NCI-H1048 (cell line): ENCODE results near the gene GNAT1.
"Not testable (repeated sequence)": the region's sequence is repeated elsewhere in the genome, so short reads cannot be mapped to it uniquely, and the experiment has no call there.

Source experiments
- DNase-seq: peaks from one replicate; lab custom pipeline; 2025; lab: John Stamatoyannopoulos, UW

The GNAT1 gene

GRCh38 chr3:50222169-50222528 is 30.7 kb downstream of the GNAT1 start:
- no peak for DNase-seq

DNA sequence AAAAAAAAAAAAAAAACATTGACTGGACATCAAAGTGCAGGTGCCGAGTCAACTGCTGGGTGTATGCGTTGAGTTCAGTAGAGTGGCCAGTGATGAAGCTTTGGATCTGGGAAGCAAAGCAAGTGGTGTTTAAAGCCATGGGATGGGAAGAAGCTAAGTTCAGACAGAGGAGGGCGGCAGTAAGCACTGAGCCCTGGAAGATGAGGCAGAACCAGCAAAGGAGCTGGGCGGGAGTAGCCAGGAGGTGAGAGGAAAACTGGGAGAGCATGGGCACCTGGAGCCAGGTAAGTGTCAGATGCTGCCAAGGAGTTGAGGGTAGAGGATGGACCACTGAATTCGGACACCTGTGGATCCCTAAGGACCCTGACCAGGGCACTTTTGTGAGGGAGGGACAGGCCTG is 33.2 kb downstream of the GNAT1 start:
- DNase-seq: no peak

- no peak for DNase-seq
These were observed 35.5 kb downstream of the GNAT1 start for GRCh38 chr3:50226888-50227389.

DNA sequence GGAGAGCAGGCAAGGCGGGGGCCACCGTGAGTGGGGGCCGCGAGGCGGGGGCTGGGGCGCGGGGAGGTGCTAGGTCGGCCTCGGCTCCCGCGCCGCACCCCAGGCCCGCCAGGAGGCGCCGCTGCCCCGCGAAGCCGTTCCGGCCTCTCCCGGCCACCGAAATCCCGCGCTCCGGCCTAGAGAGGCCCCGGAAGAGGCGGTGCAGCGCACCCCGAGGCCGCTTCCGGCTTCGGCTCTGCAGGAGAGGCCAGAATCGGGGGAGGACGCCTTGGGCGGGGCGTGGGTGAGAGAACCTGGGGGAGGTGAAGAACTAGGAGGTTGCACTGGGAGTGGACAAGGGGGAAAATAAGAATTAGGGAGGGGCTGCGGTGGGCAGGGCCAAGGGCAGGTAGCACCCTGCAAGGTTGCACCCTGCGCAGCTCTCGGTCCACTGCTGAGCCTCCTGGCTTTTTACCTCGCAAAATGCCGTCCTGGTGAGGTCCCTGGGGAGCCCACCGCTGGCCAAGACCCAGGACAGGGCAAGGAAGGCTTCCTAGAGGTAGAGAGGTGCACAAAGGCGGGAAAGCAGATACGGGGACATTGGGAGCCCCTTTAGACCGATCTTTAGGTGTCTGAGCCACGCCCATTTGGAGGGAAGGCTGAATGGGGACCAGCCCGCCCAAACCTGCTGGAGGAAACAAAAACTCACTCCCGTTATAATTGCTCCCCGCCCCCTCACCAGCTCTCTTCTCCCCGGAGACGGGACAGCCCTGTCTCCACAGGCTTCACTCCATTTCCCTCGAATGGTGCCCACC is 36.2 kb downstream of the GNAT1 start:
- DNase-seq: peak; percentile 97

- DNase-seq: not testable (repeated sequence)
These were observed 36.9 kb downstream of the GNAT1 start for GRCh38 chr3:50228184-50228763.

GRCh38 chr3:50229490-50229889 is 38.1 kb downstream of the GNAT1 start:
- DNase-seq: no peak

DNA sequence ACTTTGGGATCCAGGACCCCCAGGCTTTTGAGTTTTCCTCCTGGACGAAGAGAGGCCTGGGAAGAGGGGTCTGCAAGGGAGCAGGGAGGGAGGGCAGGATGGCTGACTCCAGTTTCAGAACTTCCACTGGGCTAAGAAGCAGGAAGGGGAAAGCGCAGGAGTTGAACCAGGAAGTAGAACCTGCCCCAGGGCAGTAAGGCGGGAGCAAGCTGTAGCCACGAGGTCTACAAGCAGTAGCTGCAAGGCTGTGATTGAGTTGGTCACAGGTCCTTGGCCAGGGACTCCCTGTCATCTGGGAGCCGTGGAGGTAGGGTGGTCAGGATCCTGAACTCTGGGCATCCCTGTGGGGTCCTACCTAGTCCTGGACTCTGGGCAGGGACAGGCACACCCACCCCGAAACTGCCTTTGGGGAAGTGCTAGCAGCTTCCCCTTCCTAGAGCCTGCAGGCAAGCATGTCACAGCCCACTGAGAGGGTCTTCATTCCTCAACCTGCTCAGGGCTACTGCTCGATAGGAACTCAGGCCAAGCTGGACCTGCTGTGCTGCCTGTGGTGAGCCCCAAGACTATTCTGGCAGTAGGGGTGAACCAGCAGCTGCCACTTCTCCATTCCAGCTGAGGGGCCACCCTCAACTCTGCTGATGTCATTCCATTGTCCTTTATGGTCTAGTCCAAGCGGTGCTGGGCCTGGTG is 38.8 kb downstream of the GNAT1 start:
- DNase-seq: no peak

- no peak for DNase-seq
These were observed 39.4 kb downstream of the GNAT1 start for GRCh38 chr3:50230794-50231125.

DNA sequence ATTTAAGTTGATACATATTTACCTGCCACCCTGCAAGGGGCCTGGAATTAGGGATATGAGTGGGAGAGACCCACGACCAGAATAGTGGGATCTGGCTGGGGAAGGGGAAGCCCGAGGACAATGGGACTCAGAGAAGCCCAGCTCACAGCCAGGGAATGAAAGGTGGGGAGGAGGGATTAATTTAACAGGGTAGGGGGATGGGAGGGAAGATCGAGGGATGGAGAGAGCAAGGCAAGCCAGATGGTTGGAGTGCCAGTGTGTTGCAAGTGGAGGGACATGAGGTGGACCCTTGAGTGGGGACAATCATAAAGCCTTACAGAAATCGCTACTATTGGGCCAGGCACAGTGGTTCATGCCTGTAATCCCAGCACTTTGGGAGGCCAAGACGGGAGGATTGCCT is 40.2 kb downstream of the GNAT1 start:
- DNase-seq: no peak

GRCh38 chr3:50232303-50232702 is 40.9 kb downstream of the GNAT1 start:
- DNase-seq: no peak

GRCh38 chr3:50233176-50233575 is 41.8 kb downstream of the GNAT1 start:
- no peak for DNase-seq

DNA sequence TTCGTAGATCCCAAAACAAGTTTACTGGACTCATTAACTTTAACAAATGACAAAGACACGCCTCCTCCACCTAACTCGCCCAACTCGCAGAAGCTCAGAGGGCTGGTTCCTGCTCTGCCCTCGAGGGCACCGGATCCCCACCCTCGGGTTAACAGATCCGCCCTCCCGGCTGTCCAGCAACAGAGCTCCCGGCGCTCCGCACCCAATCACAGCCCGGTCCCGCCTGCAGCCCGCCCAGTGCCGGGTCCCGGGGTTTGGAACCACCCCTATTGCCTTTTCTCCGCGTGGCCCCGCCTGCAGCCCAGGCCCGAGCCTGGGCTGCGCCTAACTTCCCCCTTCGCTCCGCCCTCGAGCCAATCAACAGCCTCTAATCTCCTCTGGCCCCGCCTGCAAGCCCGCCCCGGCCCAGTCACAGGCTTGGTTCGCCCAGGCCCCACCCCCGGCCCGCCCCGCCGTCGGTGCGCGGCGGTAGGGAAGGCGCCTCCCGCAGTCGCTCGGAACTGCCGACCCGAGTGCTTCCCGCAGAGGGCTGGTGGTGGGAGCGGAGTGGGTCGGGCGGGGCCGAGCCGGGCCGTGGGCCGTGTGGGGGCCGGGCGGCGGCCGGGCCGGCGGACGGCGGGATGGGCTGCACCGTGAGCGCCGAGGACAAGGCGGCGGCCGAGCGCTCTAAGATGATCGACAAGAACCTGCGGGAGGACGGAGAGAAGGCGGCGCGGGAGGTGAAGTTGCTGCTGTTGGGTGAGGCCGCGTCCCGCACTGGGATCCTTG is 44.5 kb downstream of the GNAT1 start, which contains the start of gene GNAI2:
Gene GNAI2 (plus strand): TSS at position 489 of the 768 bp plus-strand sequence. CDS start 132 bp downstream, at position 621.
- peak; percentile 98 for DNase-seq

DNA sequence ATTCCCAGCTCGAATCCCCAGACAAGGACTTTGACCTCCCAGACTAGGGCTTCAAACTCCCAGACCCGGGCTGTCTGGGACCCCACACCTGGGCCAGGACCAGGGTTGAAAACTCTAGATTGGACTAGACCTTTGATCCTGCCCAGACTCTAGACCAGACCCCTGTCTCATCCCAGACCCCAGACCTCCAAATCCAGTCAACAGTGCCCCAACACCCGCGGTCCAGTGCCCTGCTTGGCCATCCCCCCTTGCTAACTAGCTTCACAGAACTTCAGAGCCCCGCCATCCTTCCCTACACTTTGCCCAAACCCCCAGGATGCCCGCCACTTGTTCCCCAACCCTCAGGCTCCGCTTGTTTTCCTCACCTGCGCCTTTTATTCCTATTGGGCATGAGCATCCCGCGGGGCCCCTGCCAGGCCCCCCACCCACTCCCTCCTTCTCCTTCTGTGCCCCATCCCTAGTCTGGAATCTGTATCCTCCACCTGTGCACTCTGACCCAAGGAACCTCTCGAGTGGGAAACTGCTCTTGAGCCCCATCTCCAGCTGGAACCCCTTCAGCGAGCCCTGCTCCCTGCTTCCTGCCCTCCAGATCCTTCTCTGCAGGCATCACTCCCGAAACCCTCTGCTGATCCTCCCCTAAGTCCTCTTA is 45.2 kb downstream of the GNAT1 start:
- DNase-seq: no peak

DNA sequence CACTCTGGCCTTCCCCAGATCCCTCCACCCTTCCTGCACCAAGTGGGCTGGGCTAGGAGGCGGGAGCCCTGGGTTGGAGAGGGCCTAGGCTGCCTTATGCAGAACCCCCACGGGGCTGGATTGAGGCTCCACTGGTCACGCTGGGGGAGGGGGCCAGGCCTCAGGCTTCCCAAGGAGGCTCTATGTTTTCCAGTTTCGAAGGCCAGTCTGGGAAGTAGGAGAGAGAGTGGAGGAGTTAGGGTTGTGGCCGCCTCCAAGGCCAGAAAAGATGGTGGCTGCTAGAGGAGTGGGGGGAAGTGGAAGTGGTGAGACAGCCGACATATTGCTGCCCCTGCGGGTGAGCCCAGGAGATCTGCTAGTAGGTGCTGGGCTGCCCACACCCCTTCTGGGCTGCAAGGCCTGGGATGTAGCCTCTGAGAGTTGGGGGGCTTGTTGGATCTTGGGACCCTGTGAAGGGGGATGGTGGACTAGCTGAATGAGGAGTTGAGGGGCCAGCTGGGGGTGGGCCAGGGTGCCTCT is 45.8 kb downstream of the GNAT1 start:
- DNase-seq: no peak

- no peak for DNase-seq
These were observed 46.5 kb downstream of the GNAT1 start for GRCh38 chr3:50237754-50238548.

- DNase-seq: no peak
These were observed 47.2 kb downstream of the GNAT1 start for GRCh38 chr3:50238549-50239026.

GRCh38 chr3:50239649-50240048 is 48.2 kb downstream of the GNAT1 start:
- no peak for DNase-seq

GRCh38 chr3:50241163-50241562 is 49.8 kb downstream of the GNAT1 start:
- no peak for DNase-seq

DNA sequence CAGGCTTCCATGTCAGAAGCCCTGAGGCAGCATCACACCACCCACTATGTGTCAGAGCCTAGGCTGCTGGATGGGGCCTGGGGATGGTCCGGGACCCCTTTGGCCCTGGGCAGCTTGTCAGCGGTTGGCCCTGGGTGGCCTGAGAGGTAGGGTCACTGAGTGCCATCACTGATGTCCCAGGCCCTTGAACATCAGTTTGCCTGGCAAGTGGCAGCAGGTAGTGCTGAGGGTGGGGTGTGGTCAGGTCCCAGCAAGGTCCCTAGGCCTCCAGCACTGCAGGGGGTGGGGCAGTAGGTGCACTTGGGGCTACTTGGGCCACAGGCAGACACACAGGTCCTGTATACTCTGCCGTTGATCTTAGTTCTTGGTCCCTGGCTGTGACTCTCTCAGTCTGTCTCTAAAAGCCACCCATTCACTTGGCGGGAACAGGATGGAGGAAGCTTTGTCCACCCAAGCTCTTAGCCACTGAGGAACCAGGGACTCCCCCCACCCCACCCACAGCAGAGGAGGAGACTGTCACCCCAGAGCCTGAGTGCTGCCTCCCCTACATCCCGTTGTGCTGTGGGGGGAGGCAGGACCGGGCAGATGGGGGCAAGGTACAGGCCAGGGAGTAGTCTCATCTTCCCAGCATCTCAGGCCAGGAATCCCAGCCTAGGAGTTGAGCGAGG is 50.4 kb downstream of the GNAT1 start:
- DNase-seq: no peak

- DNase-seq: no peak
These were observed 51.0 kb downstream of the GNAT1 start for GRCh38 chr3:50242381-50242770.
